Right atrium auricular region (tissue), 2 donors: ENCODE data around the gene DOCK2. TPM values are rescaled to one million over a fixed set of nuclear protein-coding genes. Genes with fewer than 3 reads are reported as not detected.

Source experiments
- DNase-seq: peaks from one replicate; pipeline ENCODE4 v3.0.0-alpha.2; 2019; ENCODE audit warnings: low spot score
- H3K27ac ChIP-seq, 2 donors: fragments of 200-600 bp; sonication (generic); 1 replicate in 1 of 2; 2 replicates in 1 of 2; pipeline ENCODE4 v1.5.1; 2016 to 2019
- H3K27me3 ChIP-seq, 2 donors: fragments of 200-600 bp; sonication (generic); one replicate each; pipeline versions ENCODE4 v1.5.1 to v1.6.0; 2017 to 2019
- H3K36me3 ChIP-seq: fragments of 200-600 bp; sonication (generic); one replicate; pipeline ENCODE4 v1.5.1; 2016
- H3K4me1 ChIP-seq, 2 donors: fragments of 200-600 bp; sonication (generic); one replicate each; pipeline versions ENCODE4 v1.5.1 to v1.6.0; 2017 to 2019
- H3K4me3 ChIP-seq, 2 donors: fragments of 200-600 bp; sonication (generic); 1 replicate in 1 of 2; 2 replicates in 1 of 2; pipeline ENCODE4 v1.5.1; 2017 to 2019; ENCODE audit warnings: mild to moderate bottlenecking in 1 of 2, moderate library complexity in 1 of 2
- H3K9me3 ChIP-seq, 2 donors: fragments of 200-600 bp; sonication (generic); one replicate each; pipeline ENCODE4 v1.5.1; 2019
- CTCF ChIP-seq, 2 donors: fragments of 200-600 bp; sonication (generic); IDR thresholded peaks; one replicate each; pipeline ENCODE4 v1.5.1; 2019; ENCODE audit warnings: antibody characterized with exemption in 2 of 2
- total RNA-seq, 2 donors: library from RNA; depleted of rRNA; stranded (reverse); fragments of >200 nt; gene quantifications; one replicate each; pipeline ENCODE4 v1.1.0, GENCODE V29; 2016

DOCK2 gene
- total RNA-seq, 2 donors from 2014 or later: 3.7 to 5.4 TPM

DNA sequence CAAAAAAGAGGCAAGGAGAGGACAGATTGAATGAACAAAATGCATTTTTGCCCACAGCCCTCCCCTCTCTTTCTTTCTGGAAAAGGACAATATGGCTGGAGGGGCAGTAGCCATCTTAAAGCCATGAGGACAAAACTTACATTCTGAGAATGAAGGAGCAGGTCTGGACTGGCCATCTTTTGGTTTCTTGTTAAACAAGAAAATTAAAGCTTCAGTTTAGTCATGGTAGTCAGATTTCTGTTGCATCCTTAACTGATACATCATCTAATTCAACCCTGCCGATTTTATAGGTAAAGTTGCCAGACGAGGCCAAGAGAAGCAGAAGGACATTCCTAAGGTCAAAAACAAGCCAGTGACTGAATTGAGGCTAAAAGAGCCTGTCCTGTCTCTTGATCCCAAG, 374.7 kb downstream of the DOCK2 start:
- H3K9me3 ChIP-seq: no peaks in the 10 kb centered on the region
- no peak overlapping the region for H3K27ac ChIP-seq
- DNase-seq: no peak
- no peaks in the 10 kb centered on the region for H3K27me3 ChIP-seq
- no peak for TF ChIP-seq CTCF (IDR thresholded peaks at IDR 0.05)
- H3K4me1 ChIP-seq: no peaks in the 10 kb centered on the region
- H3K4me3 ChIP-seq: no peak overlapping the region
- no peaks in the 10 kb centered on the region for H3K36me3 ChIP-seq

- Histone ChIP-seq H3K27me3 (no peaks in the 10 kb centered on the region), H3K4me1 (no peaks in the 10 kb centered on the region), H3K36me3 (no peaks in the 10 kb centered on the region), H3K27ac (no peak overlapping the region), H3K4me3 (no peak overlapping the region), H3K9me3 (no peaks in the 10 kb centered on the region)
- no peak for DNase-seq
- no peak for TF ChIP-seq CTCF (IDR thresholded peaks at IDR 0.05)
These were observed 375.5 kb downstream of the DOCK2 start for GRCh38 chr5:170012622-170013021.

DNA sequence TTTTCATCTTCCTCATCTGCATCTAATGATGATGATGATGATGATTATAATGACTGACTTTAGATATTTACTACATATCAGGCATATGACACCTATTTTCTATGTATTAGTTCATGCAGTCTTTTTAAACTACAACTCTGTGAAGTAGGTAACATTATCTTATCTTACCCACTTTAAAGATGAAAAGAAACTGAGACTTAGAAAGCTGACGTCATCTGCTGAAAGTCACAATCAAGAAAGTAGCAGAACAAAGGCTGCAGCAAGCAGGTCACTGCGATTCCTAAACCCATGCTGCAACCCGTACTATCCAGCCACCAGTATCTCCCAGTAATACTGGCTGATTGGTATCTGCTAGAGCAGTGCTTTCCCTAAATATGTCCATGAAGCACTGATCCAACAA, 383.3 kb downstream of the DOCK2 start:
- Histone ChIP-seq H3K4me1 (no peaks in the 10 kb centered on the region), H3K36me3 (no peaks in the 10 kb centered on the region), H3K27ac (no peak overlapping the region), H3K4me3 (no peak overlapping the region), H3K27me3 (no peaks in the 10 kb centered on the region), H3K9me3 (no peaks in the 10 kb centered on the region)
- DNase-seq: no peak
- TF ChIP-seq CTCF (IDR thresholded peaks at IDR 0.05): no peak

GRCh38 chr5:170021506-170021905, 384.4 kb downstream of the DOCK2 start:
- Histone ChIP-seq H3K4me3 (no peak overlapping the region), H3K9me3 (no peaks in the 10 kb centered on the region), H3K27me3 (no peaks in the 10 kb centered on the region), H3K36me3 (no peaks in the 10 kb centered on the region), H3K27ac (no peak overlapping the region), H3K4me1 (no peaks in the 10 kb centered on the region)
- no peak for DNase-seq
- TF ChIP-seq CTCF (IDR thresholded peaks at IDR 0.05): no peak

DNA sequence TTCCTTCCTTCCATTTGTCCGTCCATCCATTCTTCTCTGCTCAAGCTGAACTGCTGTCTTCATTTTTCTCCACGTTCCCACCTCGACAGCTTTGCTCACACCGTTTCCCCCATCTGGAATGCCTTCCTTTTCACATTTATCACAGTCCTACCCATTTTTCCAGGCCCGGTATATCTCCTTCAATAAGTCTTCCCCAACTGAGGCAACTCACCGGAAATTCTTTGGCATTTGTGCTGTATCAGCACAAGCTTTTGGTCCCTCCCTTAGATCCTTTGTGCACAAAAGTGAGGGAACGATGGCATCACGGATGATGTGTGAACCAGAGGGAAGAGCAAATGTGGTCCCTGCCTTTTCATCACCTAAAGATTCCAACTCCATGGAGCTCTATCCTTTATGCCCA, 388.8 kb downstream of the DOCK2 start:
- Histone ChIP-seq H3K4me1 (no peaks in the 10 kb centered on the region), H3K27me3 (no peaks in the 10 kb centered on the region), H3K9me3 (no peaks in the 10 kb centered on the region), H3K36me3 (no peaks in the 10 kb centered on the region), H3K27ac (no peak overlapping the region), H3K4me3 (no peak overlapping the region)
- no peak for DNase-seq
- no peak for TF ChIP-seq CTCF (IDR thresholded peaks at IDR 0.05)

DNA sequence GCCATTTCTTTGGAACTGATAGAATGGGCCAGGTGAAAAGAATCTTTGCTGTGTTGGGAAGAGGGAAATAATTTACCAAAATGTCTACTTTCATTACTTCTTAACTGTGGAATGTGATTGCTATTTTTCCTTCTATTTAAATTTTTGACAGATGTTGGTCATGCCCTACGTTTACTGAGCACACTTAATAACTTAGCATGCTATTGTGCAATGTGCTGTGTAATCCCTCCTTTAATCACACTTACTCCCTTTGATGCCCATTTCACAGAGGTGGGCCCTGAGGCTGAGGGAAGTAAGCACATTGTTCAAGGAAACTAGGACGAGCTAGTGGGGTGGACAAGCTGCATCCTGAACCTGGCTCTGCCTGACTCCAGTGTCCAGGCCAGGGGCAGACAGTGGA, 391.0 kb downstream of the DOCK2 start:
- no peaks in the 10 kb centered on the region for H3K36me3 ChIP-seq
- no peak for TF ChIP-seq CTCF (IDR thresholded peaks at IDR 0.05)
- H3K4me1 ChIP-seq: no peaks in the 10 kb centered on the region
- no peaks in the 10 kb centered on the region for H3K9me3 ChIP-seq
- H3K4me3 ChIP-seq: no peak overlapping the region
- H3K27ac ChIP-seq: no peak overlapping the region
- H3K27me3 ChIP-seq: no peaks in the 10 kb centered on the region
- no peak for DNase-seq
